GM18498 (cell line): ENCODE measurements around the gene TJP1.

ENCODE experiments used
- ATAC-seq: cut with Tn5 transposase; IDR thresholded peaks from one replicate; pipeline ENCODE4 v1.9.1; 2021; ENCODE audit warnings: mild to moderate bottlenecking, moderate library complexity; ENCODE audit not compliant: unreplicated experiment

Gene TJP1

DNA sequence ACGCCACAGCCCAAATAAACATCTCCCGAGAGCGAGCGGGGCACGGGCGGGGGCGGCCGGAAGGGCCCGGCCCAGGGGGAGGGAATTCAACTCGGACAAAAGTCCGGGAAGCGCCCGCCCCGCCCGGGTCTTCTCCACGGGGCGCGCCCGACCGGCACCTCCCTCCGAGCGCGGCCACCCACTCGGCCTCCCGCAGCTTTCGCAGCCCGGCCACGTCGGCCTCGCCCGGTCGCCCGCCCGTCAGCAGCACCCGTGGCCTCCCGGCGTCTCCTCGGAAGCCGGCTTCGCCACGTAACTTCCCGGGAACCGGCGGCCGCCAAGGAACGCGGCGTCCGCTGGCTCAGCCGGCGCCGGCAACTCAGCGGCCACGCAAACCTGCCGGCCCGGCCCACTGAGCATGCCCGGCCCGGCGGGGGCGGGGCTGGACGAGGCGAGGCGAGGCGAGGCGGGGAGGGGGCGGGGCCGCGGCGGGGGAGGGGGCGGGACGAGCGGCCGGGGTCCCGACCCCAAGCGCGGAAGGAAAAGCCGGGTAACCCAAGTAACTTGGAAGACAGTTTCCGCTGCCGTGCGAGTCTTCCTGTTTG lies at the start of gene TJP1:
Gene TJP1 (minus strand): TSS at position 369 of the 584 bp plus-strand sequence. CDS start 440 bp downstream, outside the sequence.
- ATAC-seq = no peak

DNA sequence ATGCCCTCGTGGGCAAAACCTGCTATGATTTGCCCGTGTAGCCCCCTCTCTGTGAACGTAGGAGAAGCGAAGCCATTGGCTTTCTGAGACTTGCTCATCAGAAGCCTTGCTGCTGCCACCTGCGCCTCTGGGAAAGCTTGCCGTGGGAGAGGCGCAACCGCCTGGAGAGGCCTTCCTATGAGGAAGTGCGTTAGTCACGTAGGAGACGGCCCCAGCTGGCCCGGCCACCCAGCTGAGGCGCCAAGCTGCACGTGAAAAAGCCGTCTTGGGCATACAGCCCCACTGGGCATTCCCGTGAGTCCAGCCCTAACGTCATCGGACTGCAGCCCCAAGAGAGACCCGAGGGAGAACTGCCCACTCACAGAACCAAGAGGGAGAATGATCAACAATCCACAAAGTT lies 49.1 kb upstream of the TJP1 start:
- no peak for ATAC-seq

DNA sequence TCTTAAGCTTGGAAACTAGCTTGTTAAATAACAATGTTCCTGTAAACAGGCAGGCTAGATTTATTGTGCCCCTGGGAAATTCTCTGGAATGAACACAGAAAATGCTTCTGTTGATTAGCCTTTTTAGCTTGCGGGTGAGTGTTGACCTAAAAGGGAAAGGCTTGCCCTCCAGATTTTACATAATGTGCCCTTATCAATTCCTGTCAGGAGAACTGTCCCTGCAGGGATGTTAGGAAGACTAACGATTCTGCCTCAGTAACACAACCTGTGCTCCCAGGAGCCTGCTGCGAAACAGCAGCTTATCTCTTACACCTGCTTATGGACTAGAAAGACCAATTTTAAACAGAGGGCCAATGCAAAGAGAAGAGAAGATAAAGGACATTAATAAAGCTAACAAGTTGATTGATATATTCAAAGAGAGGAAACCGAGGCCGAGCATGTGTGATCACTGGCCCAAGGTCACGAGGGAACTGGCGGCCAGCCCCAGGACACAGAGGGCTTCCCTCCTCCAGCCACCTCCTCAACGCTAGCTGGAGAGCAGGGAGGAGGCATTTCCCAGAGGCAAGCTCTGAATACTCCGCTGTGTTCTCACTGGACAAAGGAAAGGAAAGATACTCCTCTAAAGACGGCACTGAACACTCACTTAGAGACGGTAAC lies 48.4 kb upstream of the TJP1 start:
- no peak for ATAC-seq

DNA sequence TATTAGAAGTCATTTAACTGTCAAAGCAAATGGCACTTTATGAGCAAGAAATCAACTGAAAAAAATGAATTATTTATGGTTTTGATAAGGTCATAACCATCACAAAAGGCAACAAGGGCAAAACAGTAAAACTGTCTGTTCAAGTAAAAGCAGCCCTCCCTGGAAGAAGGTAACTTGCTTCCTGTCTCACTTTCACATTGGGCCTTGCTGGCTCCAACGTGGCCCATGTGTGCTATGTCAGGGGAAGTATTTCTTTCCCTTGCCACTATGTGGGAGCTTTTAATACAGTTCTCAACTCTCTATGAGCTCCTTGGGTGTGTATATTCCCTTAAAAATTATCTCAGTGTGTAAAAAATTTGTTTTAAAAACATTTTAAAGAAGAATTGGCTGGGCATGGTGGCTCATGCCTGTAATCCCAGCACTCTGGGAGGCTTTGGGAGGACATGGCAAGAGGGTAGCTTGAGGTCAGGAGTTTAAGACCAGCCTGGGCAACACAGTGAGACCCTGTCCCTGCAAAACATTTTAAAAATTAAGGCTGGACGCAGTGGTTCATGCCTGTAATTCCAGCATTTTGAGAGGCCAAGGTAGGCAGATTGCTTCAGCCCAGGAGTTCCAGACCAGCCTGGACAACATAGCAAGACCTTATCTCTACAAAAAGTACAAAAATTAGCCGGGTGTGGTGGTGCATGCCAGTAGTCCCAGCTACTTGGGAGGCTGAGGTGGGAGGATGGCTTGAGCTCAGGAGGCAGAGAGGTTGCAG lies 45.2 kb upstream of the TJP1 start:
- ATAC-seq = no peak

DNA sequence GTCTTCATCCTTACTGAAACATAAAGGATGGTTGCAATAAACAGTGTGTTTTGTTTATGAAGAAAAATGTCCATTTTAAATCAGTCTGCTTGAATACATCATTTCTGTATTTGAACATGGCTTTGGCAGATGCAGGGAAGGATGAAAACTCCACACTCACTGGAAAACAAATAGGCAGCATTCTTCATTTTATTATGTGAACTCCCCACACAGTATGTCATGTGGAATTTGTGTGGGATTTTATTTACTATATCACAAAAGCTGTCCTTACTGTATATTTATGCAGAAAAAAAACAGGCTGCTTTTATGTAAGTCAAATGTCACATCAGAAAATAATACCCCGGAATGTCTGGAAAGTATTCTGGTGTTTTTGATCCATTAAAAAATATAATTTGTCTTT lies 44.1 kb upstream of the TJP1 start:
- no peak for ATAC-seq

DNA sequence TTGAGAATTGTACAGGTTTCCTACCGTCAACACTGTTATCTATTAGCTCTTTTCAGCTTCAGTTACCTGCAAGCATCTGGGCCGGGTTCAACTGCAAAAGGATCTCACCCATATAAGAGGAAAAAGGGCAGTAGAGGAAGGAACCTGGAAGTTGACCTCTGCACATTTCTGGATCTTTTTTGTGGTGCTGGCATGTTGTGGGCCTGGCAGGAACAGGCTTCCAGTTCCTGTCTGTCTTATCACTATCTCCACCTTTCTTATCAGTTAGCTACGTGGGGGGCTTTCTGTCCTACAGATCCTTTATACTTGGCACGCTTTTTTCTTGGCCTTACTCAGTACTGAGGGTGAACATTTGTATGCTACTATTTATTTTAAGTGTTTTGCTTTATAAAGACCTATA lies 42.2 kb upstream of the TJP1 start:
- no peak for ATAC-seq

DNA sequence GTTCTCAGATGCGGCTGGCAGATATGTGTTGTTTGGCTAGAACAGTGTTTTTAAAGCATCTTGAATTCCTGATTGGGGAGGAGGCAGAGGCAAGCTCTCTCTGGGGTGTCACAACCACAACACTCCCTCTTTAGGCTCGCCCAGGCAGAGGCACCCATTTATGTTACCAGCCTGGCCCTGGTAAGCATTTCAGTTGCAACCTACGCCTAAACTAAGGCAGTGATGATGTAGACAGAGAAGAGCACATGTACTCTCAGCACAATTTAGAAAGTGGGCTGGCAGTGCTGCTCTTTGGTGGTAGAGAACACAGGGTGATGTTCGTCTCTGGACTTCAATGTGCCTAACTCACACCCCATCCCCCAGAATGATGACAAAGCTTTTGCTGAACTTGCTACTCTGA lies 41.2 kb upstream of the TJP1 start:
- no peak for ATAC-seq

DNA sequence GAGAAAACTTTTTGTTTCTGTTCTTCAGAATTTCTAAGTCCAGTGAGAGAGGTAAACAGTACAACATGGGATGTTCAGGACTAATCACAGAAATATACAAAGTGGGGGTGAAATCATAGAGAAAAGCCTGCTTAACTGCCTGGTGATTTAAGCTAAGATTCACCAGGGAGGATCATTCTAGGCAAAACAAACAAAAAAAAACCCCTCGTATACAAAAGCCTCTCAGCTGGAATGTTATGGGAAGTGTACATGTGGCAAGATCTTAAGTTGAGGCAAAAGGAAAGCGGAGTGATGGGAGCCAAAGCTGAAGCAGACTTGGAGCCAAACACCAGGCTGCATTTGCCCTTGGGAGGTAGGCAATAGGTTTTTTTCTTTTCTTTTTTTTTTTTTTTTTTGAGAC lies 40.0 kb upstream of the TJP1 start:
- no peak for ATAC-seq

DNA sequence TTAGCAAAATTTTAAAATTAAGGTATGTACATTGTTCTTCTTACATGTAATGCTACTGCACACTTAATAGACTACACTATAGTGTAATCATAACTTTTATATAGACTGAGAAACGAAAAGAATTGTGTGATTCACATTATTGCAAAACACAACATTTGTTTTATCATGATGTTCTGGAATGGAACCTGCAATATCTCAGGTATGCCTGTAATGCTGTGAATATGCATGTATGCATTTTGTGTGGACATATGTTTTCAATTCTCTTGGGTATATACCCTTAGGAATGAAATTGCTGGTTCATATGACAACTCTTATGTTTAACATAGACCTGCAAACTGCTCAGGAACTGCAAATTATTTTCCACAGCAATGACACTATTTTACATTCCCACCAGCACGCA lies 38.6 kb upstream of the TJP1 start:
- no peak for ATAC-seq

DNA sequence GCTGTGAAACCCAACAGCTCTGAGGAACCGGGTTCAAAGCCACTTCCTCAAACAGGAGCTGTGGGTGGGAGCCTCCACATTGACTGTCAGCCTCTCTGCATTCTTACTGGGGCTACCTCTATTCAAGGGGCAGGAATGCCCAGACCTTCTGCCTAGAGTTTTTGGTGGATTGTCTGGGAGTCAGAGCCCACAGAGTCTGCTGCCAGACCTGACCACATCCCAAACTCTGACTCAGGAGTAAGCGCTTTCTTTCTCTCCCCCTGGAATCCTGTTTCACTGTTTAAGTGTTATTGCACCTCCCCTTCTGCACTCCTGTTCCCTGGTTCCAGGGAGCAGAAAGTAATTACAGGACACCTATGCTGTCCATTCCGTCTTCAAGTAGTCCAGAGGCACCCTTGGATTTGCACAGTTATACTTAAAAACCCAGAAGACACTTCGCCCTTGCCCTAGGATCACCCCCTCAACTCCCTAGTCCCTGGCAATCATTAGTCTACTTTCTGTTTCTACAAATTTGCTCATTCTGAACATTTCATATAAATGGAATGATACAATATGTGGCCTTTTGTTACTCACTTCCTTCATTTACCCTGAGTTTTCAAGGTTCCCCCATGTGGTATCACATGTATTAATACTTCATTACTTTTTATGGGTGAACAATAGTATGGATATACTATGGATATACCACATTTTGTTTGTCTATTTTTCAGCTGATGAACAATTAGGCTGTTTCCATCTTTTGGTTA lies 37.9 kb upstream of the TJP1 start:
- no peak for ATAC-seq

DNA sequence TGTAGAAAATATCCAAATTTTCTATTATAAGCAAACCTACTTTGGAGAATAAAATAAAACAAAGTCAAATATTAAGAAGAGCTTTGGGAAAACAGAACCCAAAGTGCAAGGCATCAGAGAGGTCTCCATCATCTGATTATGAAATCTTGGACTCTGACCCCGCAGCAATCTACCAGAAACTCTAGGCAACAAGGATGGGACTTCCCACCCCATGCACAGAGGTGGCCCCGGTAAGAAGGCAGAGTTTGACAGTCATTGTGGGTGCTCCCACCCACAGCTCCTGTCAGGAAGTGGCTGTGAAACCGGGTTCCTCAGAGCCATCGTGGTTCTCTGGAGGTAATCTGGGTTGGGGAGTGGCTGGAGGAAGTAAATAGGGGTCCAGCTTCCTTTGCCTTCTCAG lies 37.0 kb upstream of the TJP1 start:
- ATAC-seq = no peak

DNA sequence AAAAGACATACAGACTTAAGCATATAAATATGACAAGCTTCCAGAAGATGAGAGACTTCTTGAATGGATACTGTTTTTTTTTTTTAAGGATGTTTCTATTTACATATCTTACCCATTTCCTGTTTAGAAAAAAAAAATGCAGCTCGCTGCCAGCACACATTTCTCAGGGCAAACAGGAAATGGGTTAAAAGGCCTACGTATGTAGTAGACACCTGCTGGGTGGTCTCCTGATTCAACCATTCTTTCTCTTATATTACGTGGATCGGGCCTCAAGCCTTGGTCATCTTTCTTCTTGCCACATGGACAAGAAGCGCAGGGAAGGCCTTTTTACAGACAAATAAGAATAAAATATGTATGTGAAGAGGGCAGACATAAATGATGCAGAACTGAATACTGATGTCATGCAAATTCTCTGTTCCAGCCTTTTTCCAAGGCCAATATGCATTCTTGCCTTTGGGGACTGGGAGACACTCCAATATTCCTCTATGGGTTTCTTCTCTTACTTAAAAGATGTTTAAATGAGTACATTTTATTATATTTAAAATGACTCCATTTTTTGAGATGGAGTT lies 35.0 kb upstream of the TJP1 start:
- ATAC-seq = no peak

DNA sequence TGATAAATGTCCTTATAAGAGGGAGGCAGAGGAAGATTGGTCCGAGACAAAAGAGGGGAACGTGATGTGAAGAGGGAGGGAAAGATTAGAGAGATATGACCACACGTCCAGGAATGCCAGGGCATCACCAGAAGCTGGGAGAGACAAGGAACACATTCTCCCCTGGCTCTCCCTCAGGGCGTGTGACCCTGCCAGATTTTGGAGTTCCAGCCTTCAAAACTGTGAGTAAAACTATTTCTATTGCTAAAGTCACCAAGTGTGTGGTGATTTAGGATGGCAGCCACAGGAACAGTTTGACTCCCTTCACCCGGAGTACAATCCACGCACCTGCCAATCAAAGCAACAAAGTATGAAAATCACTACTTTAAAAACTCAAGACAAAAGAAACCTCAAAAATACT lies 32.1 kb upstream of the TJP1 start:
- no peak for ATAC-seq

DNA sequence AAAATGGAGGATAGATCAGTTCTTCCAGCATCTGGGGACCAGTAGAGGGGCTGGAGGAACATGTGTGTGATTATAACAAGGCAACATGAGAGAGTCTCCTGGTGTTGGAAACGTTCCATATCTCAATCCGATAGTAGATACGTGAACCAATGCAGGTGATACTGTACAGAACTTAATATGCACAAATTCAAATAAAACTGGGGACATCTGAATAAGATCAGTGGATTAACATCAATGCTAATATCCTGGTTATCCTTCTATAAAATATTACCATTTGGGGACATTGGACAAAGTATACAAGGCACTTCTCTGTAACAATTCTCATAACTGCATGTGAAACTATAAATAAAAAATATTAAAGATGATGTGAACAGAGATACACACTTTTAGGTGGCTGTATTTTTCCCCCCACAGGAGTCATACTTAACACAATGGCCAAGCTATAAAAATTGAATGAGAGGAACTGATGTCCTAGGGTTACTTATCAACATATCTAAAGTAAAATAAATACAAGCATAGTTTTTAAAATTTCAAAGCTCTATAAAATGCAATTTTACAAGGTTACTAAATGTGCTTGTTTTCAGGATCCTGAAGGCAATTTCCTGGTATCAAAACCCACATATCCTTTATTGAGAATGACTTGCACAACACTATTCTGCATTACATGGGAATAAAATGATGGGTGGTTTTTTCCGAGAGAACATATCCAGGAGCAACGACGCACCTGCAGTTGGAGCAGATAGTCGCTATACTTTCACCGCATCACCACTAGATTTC lies 31.1 kb upstream of the TJP1 start:
- ATAC-seq = no peak

DNA sequence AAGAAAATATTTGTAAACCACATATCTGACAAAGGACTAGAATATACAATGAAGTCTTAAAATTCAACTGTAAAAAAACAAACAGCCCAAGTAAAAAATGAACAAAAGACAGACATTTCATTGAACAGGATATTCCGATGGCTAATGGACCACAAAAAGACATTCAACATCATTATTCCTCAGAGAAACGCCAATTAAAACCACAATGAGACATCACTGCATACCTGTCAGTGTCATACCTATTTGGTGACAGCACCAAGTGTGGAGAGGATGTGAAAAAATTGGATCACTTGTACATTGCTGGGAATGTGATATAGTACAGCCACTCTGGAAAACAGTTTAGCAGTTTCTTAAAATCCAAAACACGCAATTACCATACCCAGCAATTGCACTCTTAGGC lies 29.9 kb upstream of the TJP1 start:
- ATAC-seq = no peak

DNA sequence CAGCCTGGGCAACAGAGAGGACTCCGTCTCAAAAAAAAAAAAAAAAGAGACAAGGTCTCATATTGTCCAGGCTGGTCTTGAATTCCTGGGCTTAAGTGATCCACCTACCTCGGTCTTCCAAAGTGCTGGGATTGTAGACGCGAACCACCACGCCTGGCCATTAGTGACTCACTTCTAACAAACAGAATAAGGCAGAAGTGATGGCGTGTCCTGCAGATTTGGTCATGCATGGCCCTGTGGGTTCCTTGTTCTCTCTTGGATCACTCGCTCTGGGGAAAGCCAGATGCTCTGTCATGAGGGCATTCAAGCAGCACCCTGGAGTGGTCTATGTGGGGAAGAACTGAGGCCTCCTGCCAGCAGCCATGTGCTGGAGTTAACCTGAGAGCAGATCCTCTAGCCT lies 27.4 kb upstream of the TJP1 start:
- ATAC-seq = no peak

DNA sequence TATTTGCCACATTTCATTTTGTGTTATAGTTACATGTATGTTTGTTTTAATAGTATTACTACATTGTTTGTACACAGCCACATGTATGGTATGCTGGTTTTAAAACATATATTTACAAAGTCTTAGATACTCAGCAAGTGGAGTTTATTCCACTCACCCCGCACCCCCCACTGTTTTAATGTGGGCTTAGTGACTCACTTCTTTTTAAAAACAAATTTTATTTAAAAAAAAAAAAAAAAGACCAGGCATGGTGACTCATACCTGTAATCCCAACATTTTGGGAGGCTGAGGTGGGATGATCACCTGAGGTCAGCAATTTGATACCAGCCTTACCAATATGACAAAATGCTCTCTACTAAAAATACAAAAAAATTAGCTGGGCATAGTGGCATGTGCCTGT lies 26.9 kb upstream of the TJP1 start:
- no peak for ATAC-seq

DNA sequence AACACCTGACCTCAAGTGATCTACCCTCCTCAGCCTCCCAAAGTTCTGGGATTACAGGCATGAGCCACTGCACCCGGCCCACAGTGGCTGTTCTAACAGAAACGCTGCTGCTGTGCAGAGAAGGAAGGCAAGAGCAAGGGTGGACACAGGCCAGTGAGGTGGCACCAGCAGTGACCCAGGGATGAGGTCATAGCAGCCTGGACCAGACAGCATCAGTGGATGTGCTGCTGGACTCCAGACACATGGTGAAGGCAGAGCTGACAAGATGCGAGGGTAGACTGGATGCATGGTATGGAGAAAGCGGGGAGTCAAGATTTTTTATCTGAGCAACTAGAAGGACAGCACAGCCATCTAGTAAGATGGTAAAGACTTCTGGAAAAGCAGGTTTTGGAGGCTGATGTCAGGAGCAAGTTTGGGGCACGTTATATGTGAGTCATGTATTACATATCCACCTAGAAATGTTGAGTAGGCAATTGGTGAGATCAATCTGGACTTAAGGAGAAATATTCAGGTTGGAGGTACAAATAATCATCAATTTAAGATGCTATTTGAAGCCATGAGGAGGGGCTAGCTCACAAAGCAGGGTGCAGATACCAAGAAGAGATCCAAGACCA lies 22.1 kb upstream of the TJP1 start:
- no peak for ATAC-seq

DNA sequence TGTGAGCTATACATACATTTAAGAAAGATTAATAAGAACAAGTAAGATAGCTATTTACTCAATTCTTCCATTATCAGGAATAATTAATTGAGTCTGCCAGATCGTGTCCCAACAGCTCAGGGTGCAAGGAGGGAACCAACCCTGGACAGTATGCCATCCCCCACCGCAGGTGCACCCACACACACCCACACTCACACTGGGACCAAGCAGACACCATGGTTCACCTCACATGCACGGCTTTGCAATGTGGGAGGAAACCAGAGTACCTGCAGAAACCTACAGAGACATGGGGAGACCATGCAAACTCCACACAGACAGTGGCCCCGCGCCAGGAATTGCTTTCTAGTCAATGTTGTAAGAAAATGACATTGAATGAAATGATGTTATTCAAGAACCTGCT lies 20.0 kb upstream of the TJP1 start:
- ATAC-seq = no peak

DNA sequence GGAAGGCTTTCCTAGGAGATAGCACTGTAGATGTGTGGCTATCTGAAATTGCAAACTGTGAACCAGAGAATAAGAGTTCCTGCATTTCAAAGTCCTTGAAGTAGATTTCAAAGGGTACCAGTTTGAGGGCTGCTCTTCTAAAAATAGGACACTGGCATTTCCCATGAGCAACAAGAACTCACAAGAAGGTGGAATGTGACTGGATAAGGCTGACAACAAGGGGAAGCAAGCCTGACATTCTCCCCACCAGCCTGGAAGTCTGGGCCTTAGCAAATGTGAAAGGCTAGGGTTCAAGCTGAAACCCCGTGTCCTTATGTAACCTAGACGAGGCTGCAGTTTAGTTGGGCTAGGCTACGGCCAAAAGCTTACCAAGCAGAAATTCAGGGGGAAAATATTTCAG lies 18.7 kb upstream of the TJP1 start:
- ATAC-seq = no peak
